K562 (cell line): Measurements from ENCODE around the gene ALDOC. TPM values are rescaled to one million over a fixed set of nuclear protein-coding genes. Genes with fewer than 3 reads are reported as not detected.

Source experiments
- ATAC-seq: fragments of 200-7000 bp; cut with Tn5 transposase; 3 replicates; pipeline ENCODE4 v1.9.1; 2020; ENCODE audit warnings: moderate library complexity
- BruUV-seq: library from RNA; stranded (reverse); fragments of 400-500 nt; replicated peaks from 2 replicates; lab custom pipeline; 2021; lab: Mats Ljungman, UMichigan
- CTCF ChIA-PET: fragments of 300-600 bp; formaldehyde crosslinking; extraction: SDS; loops from one replicate; lab custom pipeline; 2021; ENCODE audit warnings: low intra/inter-chr PET ratio; lab: Yijun Ruan, JAX
- POLR2A ChIA-PET: fragments of 300-600, 350-650 bp; sonication (Branson Sonifier 250); formaldehyde crosslinking; extraction: SDS; loops from one replicate; lab custom pipeline; 2021; ENCODE audit warnings: antibody characterized with exemption, inconsistent platforms; lab: Yijun Ruan, JAX
- DNase-seq, 4 experiments: peaks; one replicate each; pipeline versions ENCODE4 v3.0.0 to v3.0.0-alpha.2; 2011 to 2018; ENCODE audit warnings: low spot score in 3 of 4, mixed read lengths in 3 of 4; ENCODE audit errors: extremely low read depth in 1 of 4
- FAIRE-seq: peaks from 2 replicates; lab custom pipeline; 2011; peaks lifted over from hg19 to GRCh38; lab: Jason Lieb, UNC
- H2AFZ ChIP-seq: 2 replicates; pipeline ENCODE4 v1.6.0; 2011; ENCODE audit warnings: low read depth, low read length, control low read depth, inconsistent platforms
- H3K27ac ChIP-seq: fragments of 200-600 bp; 3 replicates; pipeline ENCODE4 v1.8.0; 2011; ENCODE audit warnings: low read depth, mild to moderate bottlenecking, control low read depth, inconsistent platforms, low read length, moderate library complexity, mixed read lengths; ENCODE audit errors: extremely low read depth
- H3K27me3 ChIP-seq, 2 experiments: fragments of 300-600 bp in 1 of 2; 2 replicates in 1 of 2; 3 replicates in 1 of 2; pipeline versions ENCODE4 v1.6.0 to v1.8.0; 2011; ENCODE audit warnings: inconsistent platforms in 2 of 2, low read length in 2 of 2, mild to moderate bottlenecking in 1 of 2, mixed read lengths in 1 of 2, moderate library complexity in 1 of 2; ENCODE audit not compliant: control insufficient read depth in 2 of 2, insufficient read depth in 2 of 2
- H3K36me3 ChIP-seq: fragments of 300-600 bp; 3 replicates; pipeline ENCODE4 v1.8.0; 2011; ENCODE audit warnings: mild to moderate bottlenecking, low read length, inconsistent platforms; ENCODE audit not compliant: control insufficient read depth, insufficient read depth
- H3K4me1 ChIP-seq, 2 experiments: fragments of 200-600 bp in 1 of 2; replicated peaks in 1 of 2; 2 replicates in 1 of 2; 3 replicates in 1 of 2; pipeline versions ENCODE4 v1.5.1 to v1.8.0; 2011; ENCODE audit warnings: inconsistent platforms in 2 of 2, low read length in 2 of 2, mild to moderate bottlenecking in 1 of 2, mixed read lengths in 1 of 2, moderate library complexity in 1 of 2; ENCODE audit not compliant: control insufficient read depth in 2 of 2, insufficient read depth in 2 of 2
- H3K4me2 ChIP-seq: 2 replicates; pipeline ENCODE4 v1.6.1; 2011; ENCODE audit warnings: low read length, control low read depth, inconsistent platforms, mixed read lengths; ENCODE audit not compliant: insufficient read depth
- H3K4me3 ChIP-seq: fragments of 200-600 bp; sonication (generic), shearing (Covaris generic); 2 replicates; pipeline ENCODE4 v1.5.1; 2016; ENCODE audit warnings: control low read depth, inconsistent platforms
- H3K79me2 ChIP-seq: fragments of 200-600 bp; 3 replicates; pipeline ENCODE4 v1.8.0; 2011; ENCODE audit warnings: low read length, inconsistent platforms; ENCODE audit not compliant: control insufficient read depth, insufficient read depth
- H3K9ac ChIP-seq, 2 experiments: 2 replicates each; pipeline versions ENCODE4 v1.6.0 to v1.6.1; 2011; ENCODE audit warnings: low read depth in 2 of 2, low read length in 2 of 2, control low read depth in 1 of 2, inconsistent platforms in 1 of 2, mild to moderate bottlenecking in 1 of 2, mixed read lengths in 1 of 2; ENCODE audit not compliant: insufficient read depth in 1 of 2
- H3K9me1 ChIP-seq: one replicate; pipeline ENCODE4 v1.6.0; 2011; ENCODE audit warnings: inconsistent platforms, mild to moderate bottlenecking, low read length, moderate library complexity; ENCODE audit not compliant: control insufficient read depth, insufficient read depth
- H3K9me3 ChIP-seq: replicated peaks from 2 replicates; pipeline ENCODE4 v1.5.1; 2011; ENCODE audit warnings: low read depth, low read length, inconsistent platforms; ENCODE audit not compliant: control insufficient read depth, insufficient read depth
- H4K20me1 ChIP-seq: replicated peaks from 2 replicates; pipeline ENCODE4 v1.6.1; 2011; ENCODE audit warnings: low read length, inconsistent platforms, mixed read lengths; ENCODE audit not compliant: control insufficient read depth, insufficient read depth
- ATF3 ChIP-seq, 2 experiments: fragments of 450-650 bp in 1 of 2; sonication (generic) in 1 of 2; formaldehyde crosslinking in 1 of 2; IDR thresholded peaks in 1 of 2; conservative IDR thresholded peaks in 1 of 2; 2 replicates each; pipeline versions ENCODE4 v1.6.1 to v1.8.1; 2016 to 2023; ENCODE audit warnings: mild to moderate bottlenecking in 2 of 2, moderate library complexity in 2 of 2, inconsistent platforms in 1 of 2, missing genetic modification reagents in 1 of 2
- CEBPB ChIP-seq: fragments of 450-650 bp; IDR thresholded peaks from 2 replicates; pipeline ENCODE4 v1.6.1; 2016; ENCODE audit warnings: missing genetic modification characterization, missing compliant biosample characterization
- ZNF76 ChIP-seq: fragments of 250-450 bp; sonication (Bioruptor Pico); IDR thresholded peaks from 2 replicates; pipeline ENCODE4 v1.4.0; 2020; ENCODE audit warnings: mild to moderate bottlenecking, moderate library complexity, borderline replicate concordance
- WGBS: fragments of 100-300 bp; shearing (Covaris generic); methylation state at CpG from one replicate; pipeline ENCODE4 v1.1.6; 2016; ENCODE audit warnings: low coverage, mixed read lengths; ENCODE audit not compliant: insufficient coverage; ENCODE audit errors: missing lambda C conversion rate; 5-methylcytosine and 5-hydroxymethylcytosine counted together
- in situ Hi-C: fragments of 300-500 bp; cut with MboI; formaldehyde crosslinking; loops from 4 replicates; pipeline ENCODE4 v1.15.0; 2018; ENCODE audit warnings: inconsistent platforms, mixed read lengths
- intact Hi-C: fragments of 100-400 bp; cut with micrococcal nuclease; formaldehyde crosslinking; loops from 2 replicates; pipeline ENCODE4 v1.14.2; 2022
- polyA plus RNA-seq, 8 experiments: library from polyadenylated mRNA; depleted of rRNA in 4 of 8; stranded (reverse) in 5 of 8; unstranded in 3 of 8; fragments of >200 nt; fragmentation: Nextera tagmentation in 2 of 8; fragmentation: Illumina TruSeq in 1 of 8; extraction: Ambion mirVana in 2 of 8; extraction: Trizol in 1 of 8; gene quantifications; 2 replicates each; pipeline versions ENCODE4 v1.2.1 to v1.2.3, GENCODE V29; 2011 to 2014; ENCODE audit warnings: inconsistent platforms in 1 of 8, missing spikeins in 1 of 8
- total RNA-seq, 7 experiments: library from RNA; depleted of rRNA in 6 of 7; stranded (reverse); fragments of >200 nt in 6 of 7; fragmentation: Illumina TruSeq in 2 of 7; extraction: Trizol in 2 of 7; gene quantifications; 2 replicates each; pipeline versions ENCODE4 v1.2.1 to v1.2.3, GENCODE V29; 2011 to 2021; ENCODE audit warnings: low replicate concordance in 1 of 7

Gene ALDOC
- total and polyA plus RNA-seq, 9 of the 15 experiments (the other 6 are each of a cell fraction or from before 2014, with no cell fraction given) = 43.2 to 263 (median 99.2) TPM

GRCh38 chr17:28524476-28525424 is 51.9 kb downstream of the ALDOC start:
- Histone ChIP-seq H3K27me3 (peaks cover 3 to 17% of the 10 kb centered on the region in 2 experiments; a peak in 3 of 5 replicates), H4K20me1 (no peaks in the 10 kb centered on the region), H2AFZ (peak overlapping the region; percentile 58; the same call in 1 of the 2 replicates), H3K36me3 (no peaks in the 10 kb centered on the region), H3K9me1 (no peaks in the 10 kb centered on the region), H3K9me3 (peaks cover 8% of the 10 kb centered on the region), H3K4me3 (no peak overlapping the region), H3K4me2 (no peak overlapping the region; the same call in 1 of the 2 replicates), H3K9ac (peak overlapping the region in 1 of 2 experiments; percentile 2; a peak in 2 of 4 replicates), H3K27ac (no peak overlapping the region; the same call in 2 of the 3 replicates), H3K4me1 (peaks cover 29 to 58% of the 10 kb centered on the region in 2 experiments; a peak in 4 of 5 replicates), H3K79me2 (no peaks in the 10 kb centered on the region)
- TF ChIP-seq ZNF76 (CRISPR knock-in tag) = no peak
- TF ChIP-seq ATF3 (IDR thresholded peaks at IDR 0.05) = 0 out of 2 replicates have a peak, but pooled peaks have one; percentile 18
- TF ChIP-seq ATF3 (CRISPR knock-in tag; conservative IDR thresholded peaks at IDR 0.05) = no peak
- peak; percentile 51 for TF ChIP-seq CEBPB (tag)
- ATAC-seq (peak; percentile 23), DNase-seq (peak in 2 of 4 experiments; percentile 25 to 28), FAIRE-seq (peak; percentile 46)
- POLR2A ChIA-PET = no interaction called here
- CTCF ChIA-PET = no interaction called here
- no TSS peak for BruUV-seq
- in situ Hi-C loops = no loop called here
- WGBS = 53% methylated on average over 24 of the region's 25 CpGs
- intact Hi-C loops = no loop called here
